ENCODE results near the gene RGS3. TPM values are rescaled to one million over a fixed set of nuclear protein-coding genes. Genes with fewer than 3 reads are reported as not detected.
A peak's percentile ranks its signal among the peaks of the same experiment; 100 is the strongest.

The RGS3 gene
- total and polyA plus RNA-seq, 10 donors, result 17.5 to 122 (median 82.5) TPM

DNA sequence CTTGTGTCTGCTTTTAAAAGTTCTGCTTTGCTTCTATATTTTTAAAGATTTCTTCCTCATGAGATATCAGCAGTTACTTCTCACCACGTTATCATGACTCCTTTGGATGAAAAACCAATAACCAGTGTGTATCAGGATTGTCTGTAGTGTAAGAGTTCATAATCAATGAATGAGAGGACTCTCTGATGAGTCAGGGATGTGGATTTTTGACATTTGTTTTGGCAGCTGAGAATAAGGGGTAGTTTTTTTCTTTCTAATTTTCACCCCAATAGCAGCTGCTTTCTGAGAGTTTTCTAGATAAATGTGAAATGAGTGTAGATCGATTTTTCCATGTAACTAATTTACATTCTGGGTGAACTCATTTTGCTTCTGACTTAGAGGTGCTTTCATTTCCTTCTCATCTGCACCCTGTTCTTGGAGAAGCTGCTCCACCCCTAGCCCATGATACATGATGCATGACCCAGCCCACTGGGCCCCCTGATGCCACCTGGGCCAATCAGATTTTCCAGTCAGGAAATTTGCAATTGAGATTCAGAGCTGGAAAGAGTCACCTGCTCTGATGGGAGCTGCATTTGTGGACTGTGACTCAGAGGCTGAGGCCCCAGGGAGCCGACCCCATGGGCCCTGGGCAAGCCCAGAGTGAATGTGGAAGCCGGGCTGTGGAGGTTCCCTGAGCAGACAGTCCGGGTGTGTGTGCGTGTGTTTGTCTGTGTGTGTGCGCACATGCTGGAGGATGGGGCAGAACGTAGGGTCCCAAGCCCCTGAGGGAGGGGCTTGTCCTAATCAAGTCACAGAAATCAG, 159.3 kb downstream of the RGS3 start:
- peak; percentile 70 for DNase-seq
- intact Hi-C loops (cut with DNase I; ENCODE audit: low total_unique reads), result no loop called here
- Histone ChIP-seq H3K27me3 (replicated peaks in 1 of 7) (peaks cover 0 to 5% (median 0%) of the 10 kb centered on the region in 7 donors), H3K9me3 (no peaks in the 10 kb centered on the region), H3K4me3 (no peak overlapping the region), H3K36me3 (no peaks in the 10 kb centered on the region), H3K4me1 (peaks cover 10 to 55% (median 39%) of the 10 kb centered on the region in 6 donors), H3K27ac (peak overlapping the region in 1 of 8 donors; percentile 34)
- no peak for TF ChIP-seq POLR2A (IDR thresholded peaks at IDR 0.05)
- TF ChIP-seq, protein P1, sequence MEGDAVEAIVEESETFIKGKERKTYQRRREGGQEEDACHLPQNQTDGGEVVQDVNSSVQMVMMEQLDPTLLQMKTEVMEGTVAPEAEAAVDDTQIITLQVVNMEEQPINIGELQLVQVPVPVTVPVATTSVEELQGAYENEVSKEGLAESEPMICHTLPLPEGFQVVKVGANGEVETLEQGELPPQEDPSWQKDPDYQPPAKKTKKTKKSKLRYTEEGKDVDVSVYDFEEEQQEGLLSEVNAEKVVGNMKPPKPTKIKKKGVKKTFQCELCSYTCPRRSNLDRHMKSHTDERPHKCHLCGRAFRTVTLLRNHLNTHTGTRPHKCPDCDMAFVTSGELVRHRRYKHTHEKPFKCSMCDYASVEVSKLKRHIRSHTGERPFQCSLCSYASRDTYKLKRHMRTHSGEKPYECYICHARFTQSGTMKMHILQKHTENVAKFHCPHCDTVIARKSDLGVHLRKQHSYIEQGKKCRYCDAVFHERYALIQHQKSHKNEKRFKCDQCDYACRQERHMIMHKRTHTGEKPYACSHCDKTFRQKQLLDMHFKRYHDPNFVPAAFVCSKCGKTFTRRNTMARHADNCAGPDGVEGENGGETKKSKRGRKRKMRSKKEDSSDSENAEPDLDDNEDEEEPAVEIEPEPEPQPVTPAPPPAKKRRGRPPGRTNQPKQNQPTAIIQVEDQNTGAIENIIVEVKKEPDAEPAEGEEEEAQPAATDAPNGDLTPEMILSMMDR (IDR thresholded peaks at IDR 0.05 in 8 of 11, conservative IDR thresholded peaks at IDR 0.05 in 3 of 11), result no peak
- no peak for TF ChIP-seq POLR2AphosphoS5 (IDR thresholded peaks at IDR 0.05)
- 49 to 85% (median 78%) methylated on average over 8 of the region's 8 CpGs for WGBS, 5 donors

DNA sequence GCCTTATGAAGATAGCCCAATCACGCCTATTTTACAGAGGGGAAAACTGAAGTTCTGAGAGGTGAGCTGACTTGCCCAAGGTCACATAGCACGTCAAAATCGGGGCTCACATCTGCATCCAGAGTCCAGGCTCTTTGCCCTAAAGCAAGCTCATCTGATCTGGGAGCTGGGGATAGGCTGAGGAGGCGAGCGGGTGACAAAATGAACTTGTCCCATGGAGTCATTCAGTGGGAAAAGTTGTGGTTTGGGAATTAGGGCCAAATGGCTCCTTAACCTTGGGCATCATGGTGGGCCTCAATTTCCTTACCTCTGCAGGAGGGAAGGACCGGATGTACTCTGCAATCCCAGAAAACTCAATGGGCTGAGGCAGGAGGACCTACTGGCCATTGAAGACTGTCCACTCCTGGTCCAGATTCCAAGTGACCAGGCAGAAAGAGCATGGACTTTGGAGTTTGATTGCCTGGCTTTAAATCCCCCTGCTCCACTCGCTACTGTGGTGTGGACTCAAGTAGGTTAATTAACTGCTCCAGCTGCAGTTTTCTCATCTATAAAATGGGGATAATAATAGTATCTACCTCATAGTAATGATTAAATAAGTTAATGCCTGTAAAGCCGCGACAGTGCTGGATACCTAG, 160.4 kb downstream of the RGS3 start:
- Histone ChIP-seq H3K36me3 (no peaks in the 10 kb centered on the region), H3K4me3 (no peak overlapping the region), H3K27ac (no peak overlapping the region), H3K27me3 (replicated peaks in 1 of 7) (peaks cover 0 to 5% (median 0%) of the 10 kb centered on the region in 7 donors), H3K4me1 (peaks cover 10 to 44% (median 28%) of the 10 kb centered on the region in 6 donors), H3K9me3 (no peaks in the 10 kb centered on the region)
- TF ChIP-seq POLR2AphosphoS5 (IDR thresholded peaks at IDR 0.05), result no peak
- no peak for TF ChIP-seq POLR2A (IDR thresholded peaks at IDR 0.05)
- TF ChIP-seq, protein P1 (IDR thresholded peaks at IDR 0.05 in 8 of 11, conservative IDR thresholded peaks at IDR 0.05 in 3 of 11), result no peak
- intact Hi-C loops (cut with DNase I; ENCODE audit: low total_unique reads), result no loop called here
- WGBS, 5 donors, result 88 to 96% (median 94%) methylated on average over 9 of the region's 9 CpGs
- DNase-seq, result peak; percentile 22

DNA sequence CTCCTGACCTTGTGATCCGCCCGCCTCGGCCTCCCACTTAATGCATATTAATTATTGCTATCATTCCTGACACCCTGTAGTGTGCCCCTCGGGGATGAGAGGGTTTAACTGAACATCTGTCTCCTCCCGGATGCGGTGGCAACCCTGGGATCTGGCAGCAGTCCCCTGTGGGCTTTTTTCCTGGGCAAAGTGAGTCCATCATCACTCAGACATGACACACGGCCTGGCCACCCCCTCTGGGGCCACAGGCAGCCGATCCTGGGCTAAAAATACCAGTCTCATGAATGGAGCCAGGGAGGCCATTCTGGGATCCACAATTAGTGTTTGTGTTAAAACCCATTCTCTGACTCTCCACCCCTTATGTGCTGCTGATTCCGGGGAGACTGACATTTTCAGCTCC, 161.2 kb downstream of the RGS3 start:
- intact Hi-C loops (cut with DNase I; ENCODE audit: low total_unique reads), result no loop called here
- TF ChIP-seq, protein P1 (IDR thresholded peaks at IDR 0.05 in 8 of 11, conservative IDR thresholded peaks at IDR 0.05 in 3 of 11), result no peak
- TF ChIP-seq POLR2AphosphoS5 (IDR thresholded peaks at IDR 0.05) (no peak), POLR2A (IDR thresholded peaks at IDR 0.05) (no peak)
- 76 to 81% (median 78%) methylated on average over 9 of the region's 9 CpGs for WGBS, 5 donors
- Histone ChIP-seq H3K36me3 (no peaks in the 10 kb centered on the region), H3K4me3 (no peak overlapping the region), H3K4me1 (peaks cover 4 to 36% (median 22%) of the 10 kb centered on the region in 6 donors), H3K9me3 (no peaks in the 10 kb centered on the region), H3K27ac (no peak overlapping the region), H3K27me3 (replicated peaks in 1 of 7) (peaks cover 0 to 3% (median 0%) of the 10 kb centered on the region in 7 donors)
- peak; percentile 39 for DNase-seq

DNA sequence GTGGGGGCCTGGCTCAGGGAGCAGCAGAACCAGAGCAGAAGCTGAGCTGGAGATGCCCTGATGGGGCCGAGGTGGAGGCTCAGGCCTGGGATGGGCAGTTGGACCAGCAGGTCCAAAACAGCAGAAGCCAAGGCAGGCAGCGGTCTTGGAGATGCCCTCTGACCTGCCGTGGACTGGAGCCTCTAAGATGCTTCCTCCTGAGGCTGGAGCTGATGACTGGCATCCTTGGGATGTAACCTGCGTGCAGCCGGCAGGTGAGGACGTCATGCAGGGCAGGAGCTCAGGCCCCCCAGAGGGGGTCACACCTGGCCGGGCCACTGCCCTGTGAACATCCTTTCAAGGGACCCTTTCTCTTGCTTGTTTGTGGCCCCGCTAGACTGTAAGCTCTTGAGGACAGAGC, 162.0 kb downstream of the RGS3 start:
- Histone ChIP-seq H3K27ac (no peak overlapping the region), H3K4me3 (no peak overlapping the region), H3K9me3 (no peaks in the 10 kb centered on the region), H3K36me3 (no peaks in the 10 kb centered on the region), H3K27me3 (replicated peaks in 1 of 7) (no peaks in the 10 kb centered on the region), H3K4me1 (peaks cover 0 to 29% (median 16%) of the 10 kb centered on the region in 6 donors)
- TF ChIP-seq, protein P1 (IDR thresholded peaks at IDR 0.05 in 8 of 11, conservative IDR thresholded peaks at IDR 0.05 in 3 of 11), result no peak
- TF ChIP-seq POLR2A (IDR thresholded peaks at IDR 0.05), result no peak
- TF ChIP-seq POLR2AphosphoS5 (IDR thresholded peaks at IDR 0.05), result no peak
- intact Hi-C loops (cut with DNase I; ENCODE audit: low total_unique reads), result no loop called here
- WGBS, 5 donors, result 72 to 98% (median 93%) methylated on average over 2 to 8 of the region's 8 CpGs
- peak; percentile 45 for DNase-seq
